ENCODE results near the gene MAST3. TPM values are rescaled to one million over a fixed set of nuclear protein-coding genes. Genes with fewer than 3 reads are reported as not detected.
A peak's percentile ranks its signal among the peaks of the same experiment; 100 is the strongest.

Gene MAST3
- 2.3 TPM in 2 replicates for polyA plus RNA-seq (2013)

GRCh38 chr19:18097217-18097992 lies at the start of gene MAST3:
TSS of gene MAST3 (plus strand) at chr19:18097778. CDS start at chr19:18097793, 15 bp downstream.
- peak; percentile 89 to 92 for DNase-seq
- no peak within 1 kb of the TSS for H2BK5ac ChIP-seq (ENCODE audit: low read depth, low read length, poor library complexity)
- H3K14ac ChIP-seq (ENCODE audit: low read length), result no peak within 1 kb of the TSS
- no peak within 1 kb of the TSS for H2BK120ac ChIP-seq (ENCODE audit: insufficient read depth, low read length, poor library complexity)
- no peak within 1 kb of the TSS for H3K27ac ChIP-seq (ENCODE audit: low read depth, low read length)
- H3K27me3 ChIP-seq (ENCODE audit: insufficient read depth, low read length), result peaks cover 5% of the 10 kb centered on the region
- H3K79me1 ChIP-seq (ENCODE audit: low read length), result no peaks in the 10 kb centered on the region
- H4K12ac ChIP-seq (ENCODE audit: low read depth, low read length), result no peak within 1 kb of the TSS
- no peak within 1 kb of the TSS for H3K4ac ChIP-seq (ENCODE audit: low read depth, low read length)
- no peak within 1 kb of the TSS for H3K23ac ChIP-seq (ENCODE audit: low read length)
- peaks cover 2% of the 10 kb centered on the region for H3K9me3 ChIP-seq (ENCODE audit: insufficient read depth, low read depth, low read length)
- no peak within 1 kb of the TSS for H2BK12ac ChIP-seq (ENCODE audit: low read length)
- H3K9ac ChIP-seq (ENCODE audit: low read length), result no peak within 1 kb of the TSS
- no CpG with 5 or more reads among the region's 54 CpGs for WGBS (ENCODE audit: extremely low coverage, insufficient coverage, insufficient read length)
- H3K4me2 ChIP-seq (ENCODE audit: low read length), result peak within 1 kb of the TSS; percentile 52
- H2AK5ac ChIP-seq (ENCODE audit: low read length), result no peak within 1 kb of the TSS
- H3K4me3 ChIP-seq (ENCODE audit: low read depth, low read length), result no peak within 1 kb of the TSS
- H3K79me2 ChIP-seq (ENCODE audit: control insufficient read depth, insufficient read depth, low read length, poor library complexity), result no peaks in the 10 kb centered on the region
- peak within 1 kb of the TSS; percentile 31 for H2AFZ ChIP-seq (ENCODE audit: insufficient read depth, low read length, poor library complexity)
- no peak within 1 kb of the TSS for H4K91ac ChIP-seq (ENCODE audit: low read depth, low read length)
- no peak within 1 kb of the TSS for H3K18ac ChIP-seq (ENCODE audit: low read length)
- H3K4me1 ChIP-seq (ENCODE audit: control insufficient read depth in 1 of 2, insufficient read depth in 2 of 2, low read length in 2 of 2), result peaks cover 5 to 8% of the 10 kb centered on the region in 2 experiments
- H4K8ac ChIP-seq (ENCODE audit: low read depth, low read length), result peak within 1 kb of the TSS; percentile 58
- no peaks in the 10 kb centered on the region for H3K36me3 ChIP-seq (ENCODE audit: control insufficient read depth in 1 of 2, insufficient read depth in 2 of 2, low read length in 2 of 2)

DNA sequence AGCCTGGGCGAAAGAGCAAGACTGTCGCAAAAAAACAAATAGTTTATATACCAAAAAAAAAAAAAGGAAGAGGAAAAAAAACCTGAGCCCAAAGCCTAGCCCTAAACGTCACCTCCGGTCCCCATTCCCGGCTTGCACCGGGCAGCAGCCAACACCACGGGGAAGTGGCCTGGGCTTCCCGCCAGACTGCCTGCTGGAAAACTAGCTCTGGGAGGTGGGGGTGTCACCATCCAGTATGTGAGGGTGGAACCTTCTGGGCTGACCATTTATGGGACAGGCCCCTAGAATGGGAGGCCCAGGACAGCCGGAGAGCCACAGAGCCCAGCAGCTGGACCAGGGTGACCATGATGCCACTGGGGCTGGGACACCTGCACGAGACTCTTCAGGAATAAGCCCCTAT lies 48.2 kb upstream of the MAST3 start:
- H3K23ac ChIP-seq (ENCODE audit: low read length), result no peak overlapping the region

GRCh38 chr19:18051887-18052286 lies 45.7 kb upstream of the MAST3 start:
- Histone ChIP-seq H4K12ac (ENCODE audit: low read depth, low read length) (no peak overlapping the region), H3K18ac (ENCODE audit: low read length) (no peak overlapping the region), H2AK5ac (ENCODE audit: low read length) (no peak overlapping the region), H2BK12ac (ENCODE audit: low read length) (no peak overlapping the region), H2BK5ac (ENCODE audit: low read depth, low read length, poor library complexity) (no peak overlapping the region), H3K27ac (ENCODE audit: low read depth, low read length) (no peak overlapping the region), H3K4me2 (ENCODE audit: low read length) (no peak overlapping the region), H3K36me3 (ENCODE audit: control insufficient read depth in 1 of 2, insufficient read depth in 2 of 2, low read length in 2 of 2) (no peaks in the 10 kb centered on the region), H3K79me1 (ENCODE audit: low read length) (no peaks in the 10 kb centered on the region), H3K9me3 (ENCODE audit: insufficient read depth, low read depth, low read length) (no peaks in the 10 kb centered on the region), H3K79me2 (ENCODE audit: control insufficient read depth, insufficient read depth, low read length, poor library complexity) (no peaks in the 10 kb centered on the region), H3K14ac (ENCODE audit: low read length) (no peak overlapping the region), H3K9ac (ENCODE audit: low read length) (no peak overlapping the region), H4K91ac (ENCODE audit: low read depth, low read length) (no peak overlapping the region), H2AFZ (ENCODE audit: insufficient read depth, low read length, poor library complexity) (no peak overlapping the region), H4K8ac (ENCODE audit: low read depth, low read length) (no peak overlapping the region), H3K27me3 (ENCODE audit: insufficient read depth, low read length) (no peaks in the 10 kb centered on the region), H3K4ac (ENCODE audit: low read depth, low read length) (no peak overlapping the region), H3K4me3 (ENCODE audit: low read depth, low read length) (no peak overlapping the region), H3K4me1 (ENCODE audit: control insufficient read depth in 1 of 2, insufficient read depth in 2 of 2, low read length in 2 of 2) (no peaks in the 10 kb centered on the region), H3K23ac (ENCODE audit: low read length) (no peak overlapping the region), H2BK120ac (ENCODE audit: insufficient read depth, low read length, poor library complexity) (no peak overlapping the region)
- no peak for DNase-seq
- WGBS (ENCODE audit: extremely low coverage, insufficient coverage, insufficient read length), result no CpG with 5 or more reads among the region's 31 CpGs

More for the DNA sequence above, 48.2 kb upstream of the MAST3 start:
- Histone ChIP-seq H3K79me1 (ENCODE audit: low read length) (no peaks in the 10 kb centered on the region), H2BK12ac (ENCODE audit: low read length) (no peak overlapping the region), H3K27me3 (ENCODE audit: insufficient read depth, low read length) (no peaks in the 10 kb centered on the region), H4K91ac (ENCODE audit: low read depth, low read length) (no peak overlapping the region), H3K4me1 (ENCODE audit: control insufficient read depth in 1 of 2, insufficient read depth in 2 of 2, low read length in 2 of 2) (no peaks in the 10 kb centered on the region), H3K79me2 (ENCODE audit: control insufficient read depth, insufficient read depth, low read length, poor library complexity) (no peaks in the 10 kb centered on the region), H4K12ac (ENCODE audit: low read depth, low read length) (no peak overlapping the region), H3K27ac (ENCODE audit: low read depth, low read length) (no peak overlapping the region), H3K9me3 (ENCODE audit: insufficient read depth, low read depth, low read length) (no peaks in the 10 kb centered on the region), H2BK120ac (ENCODE audit: insufficient read depth, low read length, poor library complexity) (no peak overlapping the region), H2AFZ (ENCODE audit: insufficient read depth, low read length, poor library complexity) (no peak overlapping the region), H3K4me3 (ENCODE audit: low read depth, low read length) (no peak overlapping the region), H3K18ac (ENCODE audit: low read length) (no peak overlapping the region), H3K4me2 (ENCODE audit: low read length) (no peak overlapping the region), H3K9ac (ENCODE audit: low read length) (no peak overlapping the region), H3K14ac (ENCODE audit: low read length) (no peak overlapping the region), H3K4ac (ENCODE audit: low read depth, low read length) (no peak overlapping the region), H3K36me3 (ENCODE audit: control insufficient read depth in 1 of 2, insufficient read depth in 2 of 2, low read length in 2 of 2) (no peaks in the 10 kb centered on the region), H2AK5ac (ENCODE audit: low read length) (no peak overlapping the region), H2BK5ac (ENCODE audit: low read depth, low read length, poor library complexity) (no peak overlapping the region), H4K8ac (ENCODE audit: low read depth, low read length) (no peak overlapping the region)
- DNase-seq, result no peak
- WGBS (ENCODE audit: extremely low coverage, insufficient coverage, insufficient read length), result no CpG with 5 or more reads among the region's 10 CpGs

GRCh38 chr19:18053576-18054219 lies 43.9 kb upstream of the MAST3 start:
- Histone ChIP-seq H3K27me3 (ENCODE audit: insufficient read depth, low read length) (no peaks in the 10 kb centered on the region), H3K27ac (ENCODE audit: low read depth, low read length) (no peak overlapping the region), H2BK5ac (ENCODE audit: low read depth, low read length, poor library complexity) (no peak overlapping the region), H3K9ac (ENCODE audit: low read length) (no peak overlapping the region), H3K79me1 (ENCODE audit: low read length) (peaks cover 3% of the 10 kb centered on the region), H2AK5ac (ENCODE audit: low read length) (no peak overlapping the region), H2BK12ac (ENCODE audit: low read length) (no peak overlapping the region), H3K36me3 (ENCODE audit: control insufficient read depth in 1 of 2, insufficient read depth in 2 of 2, low read length in 2 of 2) (no peaks in the 10 kb centered on the region), H3K4me3 (ENCODE audit: low read depth, low read length) (no peak overlapping the region), H3K4me2 (ENCODE audit: low read length) (no peak overlapping the region), H4K12ac (ENCODE audit: low read depth, low read length) (no peak overlapping the region), H3K18ac (ENCODE audit: low read length) (no peak overlapping the region), H4K91ac (ENCODE audit: low read depth, low read length) (no peak overlapping the region), H2BK120ac (ENCODE audit: insufficient read depth, low read length, poor library complexity) (no peak overlapping the region), H3K14ac (ENCODE audit: low read length) (no peak overlapping the region), H3K4ac (ENCODE audit: low read depth, low read length) (no peak overlapping the region), H3K23ac (ENCODE audit: low read length) (no peak overlapping the region), H3K9me3 (ENCODE audit: insufficient read depth, low read depth, low read length) (no peaks in the 10 kb centered on the region), H3K79me2 (ENCODE audit: control insufficient read depth, insufficient read depth, low read length, poor library complexity) (no peaks in the 10 kb centered on the region), H4K8ac (ENCODE audit: low read depth, low read length) (no peak overlapping the region), H2AFZ (ENCODE audit: insufficient read depth, low read length, poor library complexity) (no peak overlapping the region), H3K4me1 (ENCODE audit: control insufficient read depth in 1 of 2, insufficient read depth in 2 of 2, low read length in 2 of 2) (peaks cover 0 to 3% of the 10 kb centered on the region in 2 experiments)
- no CpG with 5 or more reads among the region's 9 CpGs for WGBS (ENCODE audit: extremely low coverage, insufficient coverage, insufficient read length)
- peak in 1 of 2 donors; percentile 17 for DNase-seq
